CD4-positive, alpha-beta T cell treated with Interleukin-4 for 1 hour (primary cell): ENCODE measurements around the gene ITK.

Experiments used
- DNase-seq, 2 donors: peaks; one replicate each; pipeline ENCODE4 v3.0.0-alpha.2; 2020 to 2022

ITK gene

DNA sequence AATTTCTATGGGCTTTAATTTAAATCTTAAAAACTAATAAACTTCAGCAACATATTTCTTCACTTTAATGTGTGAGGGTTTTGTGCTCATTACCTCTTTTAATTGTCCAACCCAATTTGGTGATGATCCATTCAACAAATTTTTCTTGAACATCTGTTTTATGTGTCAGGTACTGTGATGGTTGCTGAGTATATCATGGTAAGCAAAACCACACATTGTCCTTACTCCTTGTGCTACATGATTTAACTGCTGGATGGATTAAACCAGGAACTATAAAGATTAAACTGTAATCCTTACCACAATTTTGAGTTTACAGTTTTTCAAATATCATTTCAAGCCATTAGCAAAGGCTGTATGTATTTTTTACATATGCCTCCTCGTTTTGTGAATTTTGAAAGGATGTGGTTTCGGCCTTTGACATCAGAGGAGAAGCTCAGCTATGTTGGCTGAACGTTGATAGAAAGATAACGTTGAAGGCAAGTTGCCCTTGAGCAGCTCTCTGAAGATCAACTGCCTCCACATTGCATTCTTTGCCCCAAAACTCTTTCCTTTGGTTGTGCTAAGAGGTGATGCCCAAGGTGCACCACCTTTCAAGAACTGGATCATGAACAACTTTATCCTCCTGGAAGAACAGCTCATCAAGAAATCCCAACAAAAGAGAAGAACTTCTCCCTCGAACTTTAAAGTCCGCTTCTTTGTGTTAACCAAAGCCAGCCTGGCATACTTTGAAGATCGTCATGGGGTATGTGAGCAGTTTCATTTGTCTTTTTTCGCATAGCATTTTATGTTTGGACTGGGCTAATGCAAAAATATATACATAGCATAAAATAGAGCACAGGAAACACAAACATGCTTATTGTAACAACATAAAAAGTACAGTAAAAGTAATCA, at the start of gene ITK:
ITK (plus strand) TSS at position 467 of the 891 bp plus-strand sequence; CDS start at position 605, 138 bp downstream.
- DNase-seq: peak; percentile 61 to 85

DNA sequence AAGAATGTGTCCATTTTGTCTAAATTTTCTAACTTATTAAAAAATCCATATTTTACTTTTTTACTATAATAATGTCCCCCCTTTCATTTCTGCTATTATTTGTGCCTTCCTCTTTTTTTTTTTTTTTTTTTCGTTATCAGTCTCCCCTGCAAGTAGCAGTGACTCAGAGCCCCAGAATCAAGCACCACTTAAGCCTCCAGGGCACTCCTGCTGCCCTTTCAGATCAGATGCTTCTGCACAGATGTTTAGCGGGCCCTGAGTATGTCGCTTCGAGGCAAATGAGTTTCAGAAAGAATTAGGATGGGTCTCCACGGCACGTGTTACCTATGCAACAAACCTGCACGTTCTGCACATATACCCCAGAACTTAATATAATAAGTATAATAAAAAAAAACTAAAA, 49.7 kb upstream of the ITK start:
- DNase-seq: peak in 1 of 2 donors; percentile 30

DNA sequence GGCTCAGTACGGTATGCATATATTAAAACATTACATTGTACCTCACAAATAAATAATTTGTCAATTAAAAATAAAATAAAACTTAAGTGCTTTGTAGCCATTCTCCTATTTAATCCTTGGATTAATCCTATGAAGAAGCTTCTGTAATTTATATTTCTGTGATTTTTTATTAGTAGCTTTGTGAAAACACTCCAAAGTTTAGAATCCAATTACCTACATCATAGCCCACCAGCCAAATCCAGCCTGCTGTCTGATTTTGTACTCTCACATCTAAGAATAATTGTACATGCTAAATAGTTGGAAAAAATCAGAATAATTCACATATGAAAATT, 48.4 kb upstream of the ITK start:
- no peak for DNase-seq

DNA sequence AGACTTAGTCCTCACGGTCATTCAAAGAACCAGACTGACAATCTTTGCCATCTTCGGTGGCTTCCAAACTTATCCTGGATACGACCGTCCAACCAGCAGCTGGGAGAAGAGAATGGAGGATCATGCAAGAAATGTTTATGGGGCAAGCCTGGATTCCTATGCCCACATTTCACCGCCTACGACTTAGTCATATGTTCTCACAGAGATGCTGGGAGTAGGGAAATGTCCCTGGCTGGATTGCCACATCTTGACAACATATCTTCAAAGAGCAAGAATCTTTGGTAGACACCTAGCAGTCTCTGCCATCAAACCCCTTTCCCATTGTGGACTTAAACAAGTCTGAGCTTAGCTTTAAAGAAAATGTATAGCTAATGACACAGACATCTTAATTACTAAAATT, 42.9 kb upstream of the ITK start:
- no peak for DNase-seq

DNA sequence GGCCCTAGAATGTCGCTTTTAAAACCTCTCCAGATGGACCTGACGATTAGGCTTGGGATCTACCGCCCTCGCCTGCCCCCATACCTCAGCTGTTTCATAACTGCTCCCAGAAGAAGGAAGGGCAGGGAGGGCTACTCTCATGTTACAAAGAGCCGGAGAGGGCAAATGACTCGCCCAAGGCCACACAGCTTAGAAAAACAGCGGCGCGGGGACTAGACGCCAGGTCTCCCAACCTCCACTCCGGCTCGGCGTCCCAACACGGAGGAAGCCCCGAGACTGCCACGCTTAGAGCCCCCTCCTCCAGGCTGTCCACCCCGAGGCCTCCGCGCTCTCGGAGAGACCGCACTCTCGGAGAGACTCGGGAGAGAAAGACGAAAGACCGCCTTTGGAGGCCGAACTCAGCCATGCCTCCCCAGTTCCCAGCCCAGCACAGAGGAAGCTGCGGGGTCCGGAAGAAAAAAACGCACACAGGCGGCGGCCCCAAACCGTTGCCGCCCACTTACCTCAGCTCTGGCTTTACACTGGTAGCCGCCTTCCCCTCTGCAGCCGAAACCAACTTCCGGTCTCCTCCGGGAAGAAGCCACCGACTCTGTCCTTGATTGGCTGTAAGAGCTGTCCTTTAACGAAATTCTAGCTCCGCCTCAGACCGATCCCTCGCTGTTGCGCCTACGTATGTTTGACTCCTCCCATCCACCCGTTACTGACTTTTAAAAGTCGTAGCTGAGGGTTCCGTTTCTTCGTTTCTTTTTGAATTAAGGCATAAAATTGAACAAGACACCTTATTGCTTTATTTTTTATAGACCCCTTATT, 38.1 kb upstream of the ITK start, which contains the start of gene MED7:
MED7 (minus strand) TSS at position 549 of the 810 bp plus-strand sequence. CDS start 3,434 bp downstream, outside the sequence.
- peak; percentile 98 to 99 for DNase-seq

DNA sequence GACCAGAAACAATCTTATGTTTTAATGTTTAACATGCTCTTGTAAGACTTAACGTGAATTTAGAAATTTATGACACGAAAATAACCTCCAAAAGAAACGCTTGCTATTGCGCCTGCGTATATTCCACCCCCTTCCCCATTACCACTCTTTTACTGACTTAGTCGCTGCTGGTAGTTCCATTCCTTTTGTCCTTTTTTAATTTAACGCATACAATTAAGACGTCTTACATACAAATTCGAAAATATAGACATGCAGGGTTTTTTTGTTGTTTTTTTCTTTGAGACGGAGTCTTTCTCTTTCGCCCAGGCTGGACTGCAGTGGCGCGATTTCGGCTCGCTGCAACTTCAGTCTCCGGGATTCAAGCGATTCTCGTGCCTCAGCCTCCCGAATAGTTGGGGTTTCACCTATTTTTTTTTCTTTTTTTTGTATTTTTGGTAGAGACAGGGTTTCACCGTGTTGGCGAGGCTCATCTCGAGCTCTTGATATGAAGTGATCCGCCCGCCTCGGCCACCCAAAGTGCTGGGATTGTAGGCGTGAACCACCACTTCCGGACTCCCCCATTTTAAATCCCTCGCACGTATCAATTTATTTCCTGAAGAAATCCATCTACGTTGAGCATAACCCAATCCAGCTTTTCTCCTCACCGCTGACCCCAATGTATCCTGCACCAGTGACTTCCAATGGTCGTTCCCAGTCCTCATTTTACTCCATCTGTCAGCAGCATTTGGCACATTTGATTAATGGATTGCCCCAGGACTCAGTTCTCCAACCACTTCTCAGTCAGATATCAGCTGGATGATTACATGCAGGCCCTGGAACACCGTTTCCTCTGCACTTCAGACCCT, 37.3 kb upstream of the ITK start:
- peak; percentile 42 to 56 for DNase-seq

DNA sequence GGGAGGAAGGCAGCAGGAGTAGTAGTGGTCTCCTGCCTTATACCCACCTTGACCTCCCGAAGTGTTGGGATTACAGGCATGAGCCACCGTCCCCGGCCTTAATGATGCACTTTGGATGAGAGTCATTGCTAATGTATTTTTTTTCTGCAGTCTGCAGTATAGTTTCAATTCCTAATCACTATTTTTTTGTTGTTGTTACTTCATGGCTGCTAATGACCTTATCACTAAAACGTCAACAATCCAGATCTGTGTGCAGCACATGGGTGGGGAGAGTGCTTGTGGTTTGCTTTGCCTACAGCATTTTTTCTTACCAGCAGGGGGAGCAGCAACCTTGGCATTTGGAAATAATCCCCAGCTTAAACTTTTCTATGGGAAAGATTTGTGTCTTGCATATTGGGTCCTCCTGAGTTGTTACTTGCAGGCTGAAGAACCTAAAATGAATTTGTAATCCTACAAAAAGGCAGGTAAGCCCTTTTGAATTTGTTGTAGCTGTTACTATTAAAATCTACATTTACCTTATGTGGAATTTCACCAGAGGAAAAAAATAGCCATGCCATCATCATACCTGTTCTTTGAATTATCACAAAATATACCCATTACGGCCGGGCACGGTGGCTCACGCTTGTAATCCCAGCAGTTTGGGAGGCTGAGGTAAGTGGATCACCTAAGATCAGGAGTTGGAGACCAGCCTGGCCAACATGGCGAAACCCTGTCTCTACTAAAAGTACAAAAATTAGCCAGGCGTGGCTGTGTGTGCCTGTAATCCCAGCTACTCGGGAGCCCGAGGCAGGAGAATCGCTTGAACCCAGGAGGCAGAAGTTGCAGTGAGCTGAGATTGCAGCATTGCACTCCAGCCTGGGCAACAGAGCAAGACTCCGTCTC, 31.7 kb upstream of the ITK start:
- DNase-seq: peak; percentile 81 to 90

DNA sequence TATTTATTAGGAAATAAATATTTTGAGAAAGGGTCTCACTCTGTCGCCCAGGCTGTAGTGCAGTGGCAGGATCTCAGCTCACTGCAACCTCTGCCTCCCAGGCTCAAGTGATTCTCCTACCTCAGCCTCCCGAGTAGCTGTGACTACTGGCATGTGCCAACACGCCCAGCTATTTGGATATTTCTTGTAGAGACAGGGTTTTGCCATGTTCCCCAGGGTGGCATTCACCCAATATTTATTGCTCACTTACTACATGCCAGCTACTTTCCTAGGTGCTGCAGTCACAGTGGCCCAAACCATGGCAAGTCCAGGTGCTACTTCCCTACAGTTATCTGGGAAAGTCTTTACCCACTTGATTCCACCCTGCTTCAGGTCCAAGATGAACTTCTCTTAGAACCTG, 29.6 kb upstream of the ITK start:
- no peak for DNase-seq

DNA sequence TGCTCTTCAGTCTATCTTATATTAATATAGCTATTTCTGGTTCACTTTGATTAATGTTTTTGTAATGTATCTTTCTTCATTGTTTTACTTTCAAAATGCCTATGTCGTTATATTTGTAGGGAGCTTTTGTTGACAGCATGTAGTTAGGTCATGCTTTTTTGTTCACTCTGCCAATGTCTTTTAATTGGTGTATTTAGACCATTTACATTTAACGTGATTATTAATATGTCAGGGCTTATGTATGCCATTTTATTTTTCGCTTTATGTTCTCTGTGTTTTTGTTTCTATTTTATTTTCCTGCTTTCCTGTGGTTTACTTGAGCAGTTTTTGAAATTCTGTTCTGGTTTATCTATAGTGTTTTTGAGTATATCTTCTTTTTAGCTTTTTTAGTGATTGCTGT, 25.3 kb upstream of the ITK start:
- peak in 1 of 2 donors; percentile 40 for DNase-seq

DNA sequence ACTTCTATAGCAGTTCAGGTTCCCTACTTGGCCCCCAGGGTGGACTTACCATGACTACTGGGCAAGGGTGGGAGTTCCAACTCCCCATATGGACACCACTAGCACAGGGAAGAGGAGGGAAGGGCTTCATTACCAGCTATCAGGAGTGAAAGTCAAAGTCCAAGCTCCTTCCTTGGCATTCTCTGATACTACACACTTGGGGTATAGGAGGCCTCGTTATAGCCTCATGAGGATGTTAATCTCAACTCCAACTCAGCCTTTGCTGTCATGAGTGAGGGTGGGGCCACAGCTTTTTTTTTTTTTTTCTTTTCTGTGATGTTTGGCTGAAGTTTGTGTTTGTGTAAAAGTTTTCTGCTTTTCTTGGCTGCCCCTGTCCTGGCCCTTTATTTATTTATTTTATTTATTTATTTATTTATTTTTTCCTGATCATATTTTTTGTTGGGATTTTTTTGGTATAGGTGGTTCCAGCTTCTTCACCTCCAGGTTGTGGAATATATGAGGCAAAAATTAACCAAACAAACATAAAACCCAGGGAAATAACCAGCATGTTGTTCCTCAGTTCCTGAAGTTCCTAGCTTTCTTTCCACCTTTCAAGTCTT, 23.2 kb upstream of the ITK start:
- no peak for DNase-seq

DNA sequence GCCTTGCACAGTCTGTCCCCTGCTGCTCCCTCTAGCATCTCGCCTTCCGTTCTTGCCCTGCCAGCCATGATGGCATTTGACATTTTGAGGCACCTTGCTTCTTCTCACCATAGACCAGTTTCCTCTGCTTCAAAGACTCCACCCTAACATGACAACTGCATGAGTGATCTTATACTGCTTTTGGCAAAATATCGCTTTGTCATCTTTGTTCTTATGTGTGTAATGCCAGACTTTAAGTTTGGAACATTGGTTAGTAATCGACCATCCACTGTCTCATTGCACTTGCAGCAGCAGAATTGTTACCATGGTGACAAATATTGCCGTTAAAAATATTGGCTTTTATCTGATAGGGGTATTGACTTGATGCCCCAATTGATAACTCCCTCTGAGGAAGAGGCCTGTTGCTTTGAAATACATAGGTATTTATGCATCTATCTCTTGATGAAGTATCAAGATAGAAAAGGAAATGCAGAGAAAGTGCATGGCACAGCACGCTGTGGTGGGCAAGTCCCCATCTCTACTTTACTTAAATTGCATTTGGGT, 21.4 kb upstream of the ITK start:
- DNase-seq: peak; percentile 45 to 90

DNA sequence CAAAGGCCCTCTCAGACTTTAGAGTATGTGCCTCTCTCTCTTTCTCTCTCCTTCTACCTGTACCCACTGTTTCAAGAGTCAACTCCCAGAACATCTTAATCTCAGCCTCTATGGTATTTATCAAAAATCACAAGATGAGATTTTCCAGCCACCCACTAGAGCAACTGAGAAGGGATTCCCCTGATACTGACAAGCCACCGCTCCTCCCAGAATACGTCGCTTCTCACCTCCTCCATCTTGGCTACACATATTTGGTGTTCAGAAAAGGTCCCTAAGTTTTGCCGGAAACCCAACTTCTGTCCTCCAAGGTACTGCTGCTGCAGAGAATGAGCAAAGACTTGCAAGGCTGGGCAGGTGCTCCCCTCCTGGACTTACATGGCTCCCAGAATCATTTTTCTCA, 20.6 kb upstream of the ITK start:
- peak; percentile 24 to 82 for DNase-seq

DNA sequence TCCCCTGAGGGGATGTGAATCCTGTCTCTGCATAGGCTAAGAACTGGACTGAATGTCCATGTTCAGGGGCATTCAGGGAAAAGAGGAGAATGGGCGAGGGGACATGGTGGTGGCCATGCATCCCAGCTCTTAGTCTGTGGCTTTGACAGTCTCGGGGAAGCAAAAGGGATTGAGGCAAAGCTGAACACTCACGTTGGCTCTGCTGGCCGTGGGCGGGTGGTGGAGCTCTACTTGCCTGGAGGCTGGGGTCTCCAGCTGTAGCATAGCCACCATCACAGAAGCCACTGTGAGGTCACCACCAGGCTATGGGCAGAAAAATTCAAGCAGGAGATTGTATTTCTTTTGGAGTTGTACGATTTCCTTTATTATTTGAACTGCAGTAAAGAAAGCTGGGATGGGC, 18.6 kb upstream of the ITK start:
- no peak for DNase-seq

DNA sequence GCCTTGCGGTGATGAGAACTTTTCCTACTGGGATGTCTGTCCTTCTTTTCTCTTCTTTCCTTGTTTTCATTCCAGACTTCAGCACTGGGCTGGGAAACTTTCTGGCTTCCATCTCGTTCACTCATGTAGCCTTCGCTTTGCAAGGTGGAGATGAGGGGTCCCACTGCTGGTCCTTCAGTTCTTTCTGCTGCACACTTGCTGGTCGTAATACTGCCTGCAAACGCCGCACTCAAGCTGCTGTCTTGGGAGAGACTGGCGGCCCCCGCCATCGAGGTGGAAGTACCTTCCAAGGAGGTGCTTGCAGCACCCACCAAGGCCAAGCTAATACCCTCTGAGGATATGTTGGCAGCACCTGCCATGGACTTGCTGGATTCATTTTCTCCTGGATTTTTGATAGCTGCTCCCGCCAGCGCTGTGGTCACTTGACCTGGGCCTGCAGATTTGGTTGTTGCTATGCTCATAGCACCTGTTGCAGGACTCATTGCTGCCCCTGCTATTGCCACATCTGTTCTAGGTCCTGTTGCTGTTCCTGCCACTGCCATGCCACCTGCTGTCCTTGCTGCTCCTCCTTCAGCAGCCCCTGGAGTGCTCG, 17.6 kb upstream of the ITK start:
- no peak for DNase-seq

DNA sequence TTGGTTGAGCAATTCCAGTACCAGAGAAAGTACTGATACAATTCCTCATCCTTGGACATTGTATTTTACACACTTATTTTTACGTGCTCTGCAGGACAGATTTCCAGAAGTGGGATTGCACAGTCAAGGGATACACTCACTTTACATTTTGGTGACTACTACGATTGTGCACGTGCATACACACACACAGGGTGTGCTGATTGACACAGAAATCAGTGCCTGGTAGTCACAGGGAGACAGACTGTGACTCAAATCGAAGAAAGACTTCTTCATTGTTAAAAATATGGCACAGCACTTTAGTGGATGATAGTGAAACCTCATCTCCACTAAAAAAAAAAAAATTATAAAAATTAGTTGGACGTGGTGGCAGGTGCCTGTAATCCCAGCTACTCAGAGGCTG, 16.1 kb upstream of the ITK start:
- DNase-seq: no peak

DNA sequence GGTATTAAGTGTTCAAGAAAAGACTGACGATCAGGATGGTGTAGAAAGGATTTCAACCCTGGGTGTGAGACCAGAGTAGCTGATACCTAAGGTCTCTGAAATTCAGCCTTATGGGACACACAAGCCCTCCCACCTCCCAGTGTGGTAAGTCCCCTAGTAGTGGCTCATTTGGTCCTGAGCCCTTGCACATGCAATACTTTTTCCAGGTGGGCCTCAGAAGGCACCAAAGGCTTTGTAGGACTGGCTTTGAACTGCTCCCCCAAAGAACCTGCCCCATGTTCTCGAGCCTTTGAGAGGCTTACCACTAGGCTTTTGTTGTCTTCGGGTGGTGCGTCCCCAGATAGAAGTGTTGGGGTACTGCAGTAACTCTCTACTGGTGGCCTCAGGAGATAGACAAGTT, 15.4 kb upstream of the ITK start:
- DNase-seq: no peak

DNA sequence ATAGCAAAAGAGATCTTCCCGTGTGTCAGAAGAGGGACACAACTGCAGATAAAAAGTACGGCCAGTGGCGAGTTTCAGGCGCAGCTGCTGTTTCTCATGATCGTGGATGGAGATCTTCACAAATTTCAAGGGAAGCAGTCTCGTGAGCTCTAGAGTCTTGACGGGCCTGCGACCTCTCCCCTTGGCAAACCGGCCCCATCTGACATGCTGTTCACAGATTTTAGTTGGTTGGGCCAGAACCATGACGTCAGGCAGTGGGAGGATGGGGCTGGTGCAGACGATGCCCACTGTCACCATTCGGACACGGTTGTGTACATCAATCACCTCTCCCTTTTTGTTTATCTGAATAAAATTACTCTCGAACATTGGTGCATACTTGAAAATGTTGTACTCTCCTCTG, 15.0 kb upstream of the ITK start:
- no peak for DNase-seq

DNA sequence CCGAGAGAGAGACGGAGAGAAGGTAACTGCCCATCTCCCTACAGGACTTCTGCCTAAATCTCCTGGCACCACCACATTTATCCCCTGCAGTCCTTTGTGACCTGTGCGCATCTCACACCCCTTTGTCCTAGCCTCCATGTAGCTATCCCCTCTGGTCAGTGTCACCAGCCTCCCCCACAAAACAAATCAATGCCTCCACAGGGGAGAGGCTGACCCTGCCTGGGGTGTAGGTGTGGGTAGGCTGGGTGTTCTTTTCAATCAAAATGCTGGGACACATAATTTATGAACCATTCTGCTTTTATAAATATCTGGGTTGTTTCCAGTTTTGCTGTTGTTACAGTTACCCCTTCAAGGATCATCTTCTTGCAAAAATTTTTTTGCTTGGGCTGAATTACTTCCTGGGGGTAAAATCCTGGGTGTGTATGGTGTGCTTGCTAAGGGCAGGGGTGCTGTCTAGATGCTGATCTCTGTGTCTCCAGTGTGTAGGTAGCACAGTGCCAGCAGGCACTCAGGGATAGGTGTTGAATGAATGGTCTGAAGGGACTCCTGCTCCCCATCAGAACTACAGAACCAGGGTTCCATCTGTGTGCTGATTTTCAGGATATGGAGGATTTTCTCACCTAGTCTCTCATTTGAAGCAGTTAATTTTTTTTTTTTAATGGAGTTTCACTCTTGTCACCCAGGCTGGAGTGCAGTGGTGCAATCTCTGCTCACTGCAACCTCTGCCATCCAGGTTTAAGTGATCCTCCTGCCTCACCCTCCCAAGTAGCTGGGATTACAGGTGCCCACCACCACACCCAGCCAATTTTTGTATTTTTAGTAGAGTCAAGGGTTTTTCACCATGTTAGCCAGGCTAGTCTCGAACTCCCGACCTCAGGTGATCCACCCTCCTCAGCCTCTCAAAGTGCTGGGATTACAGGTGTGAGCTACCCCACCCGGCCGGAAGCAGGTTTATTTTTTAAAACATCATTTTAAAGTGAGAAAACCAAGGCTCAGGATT, 14.1 kb upstream of the ITK start, which contains the start of gene GARIN3:
GARIN3 (minus strand) TSS at position 51 of the 1,000 bp plus-strand sequence. CDS start 96 bp downstream, outside the sequence.
- no peak for DNase-seq

DNA sequence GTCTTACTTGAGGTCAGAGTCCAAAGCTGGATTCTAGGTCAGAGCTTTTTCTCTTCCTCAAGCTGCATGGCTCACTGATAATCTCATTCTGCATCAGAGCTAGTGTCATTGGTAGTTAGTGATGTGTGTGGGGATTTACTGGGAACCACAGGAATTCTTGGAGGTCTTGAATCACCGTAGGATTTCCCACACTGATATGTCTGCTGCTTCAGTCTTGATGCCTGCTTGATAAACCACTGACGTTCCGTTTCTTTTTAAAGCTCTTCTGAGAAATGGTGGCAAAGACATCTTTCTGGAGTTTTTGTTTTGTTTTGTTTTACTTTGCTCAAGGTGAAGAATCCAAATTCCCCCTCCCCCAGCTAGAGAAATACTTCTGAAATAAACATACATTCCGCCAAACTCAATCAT, 13.4 kb upstream of the ITK start:
- peak; percentile 28 to 74 for DNase-seq
